Mammary epithelial cell (primary cell): ENCODE results near the gene NRN1.

Experiments
- CTCF ChIP-seq, 2 donors: IDR thresholded peaks in 1 of 2; conservative IDR thresholded peaks in 1 of 2; 2 replicates each; pipeline ENCODE4 v1.5.1; 2011 to 2012; ENCODE audit warnings: inconsistent platforms in 2 of 2, low read length in 2 of 2, mild to moderate bottlenecking in 2 of 2, control low read depth in 1 of 2, low read depth in 1 of 2; ENCODE audit not compliant: insufficient read depth in 1 of 2; ENCODE audit errors: extremely low read depth in 1 of 2
- EZH2 ChIP-seq: IDR thresholded peaks from 2 replicates; pipeline ENCODE4 v1.6.1; 2012; ENCODE audit warnings: low read length, inconsistent platforms, borderline replicate concordance

GRCh38 chr6:6039946-6040509, 33.3 kb upstream of the NRN1 start:
- TF ChIP-seq CTCF (conservative IDR thresholded peaks at IDR 0.05 in 1 of 2, IDR thresholded peaks at IDR 0.05 in 1 of 2; ENCODE audit: extremely low read depth in 1 of 2, insufficient read depth in 1 of 2, low read depth in 1 of 2, low read length in 2 of 2) = no peak
- no peak for TF ChIP-seq EZH2
